A673 (cell line): ENCODE results near the gene KIFAP3. TPM values are rescaled to one million over a fixed set of nuclear protein-coding genes. Genes with fewer than 3 reads are reported as not detected.

ENCODE experiments used
- BruUV-seq: library from RNA; stranded (reverse); fragments of 400-500 nt; replicated peaks from 2 replicates; lab custom pipeline; 2021; lab: Mats Ljungman, UMichigan
- CTCF ChIA-PET: fragments of 300-600 bp; sonication (Branson Sonifier 250); formaldehyde crosslinking; loops from one replicate; lab custom pipeline; 2022; ENCODE audit warnings: antibody characterized with exemption; lab: Charles Lee
- POLR2A ChIA-PET: fragments of 300-600 bp; sonication (Branson Sonifier 250); formaldehyde crosslinking; loops from one replicate; lab custom pipeline; 2022; ENCODE audit warnings: antibody characterized with exemption; ENCODE audit not compliant: low non-redundant PET; lab: Charles Lee
- DNase-seq: peaks from one replicate; pipeline ENCODE4 v3.0.0-alpha.2; 2015; ENCODE audit warnings: low spot score
- H3K27ac ChIP-seq: fragments of 200-600 bp; sonication (generic); 2 replicates; pipeline ENCODE4 v1.5.1; 2016; ENCODE audit warnings: mixed run types, low read depth, mild to moderate bottlenecking, mixed read lengths, antibody characterized with exemption, low read length; ENCODE audit not compliant: poor library complexity, severe bottlenecking
- H3K27me3 ChIP-seq: fragments of 200-600 bp; sonication (generic); replicated peaks from 2 replicates; pipeline ENCODE4 v1.6.1; 2017; ENCODE audit warnings: mixed run types, low read depth, mild to moderate bottlenecking, mixed read lengths, antibody characterized with exemption, low read length; ENCODE audit not compliant: insufficient read depth, poor library complexity
- H3K36me3 ChIP-seq: fragments of 200-600 bp; sonication (generic); 2 replicates; pipeline ENCODE4 v1.6.1; 2016; ENCODE audit warnings: mixed run types, mild to moderate bottlenecking, mixed read lengths, antibody characterized with exemption, low read length; ENCODE audit not compliant: insufficient read depth, poor library complexity, severe bottlenecking
- H3K4me1 ChIP-seq: fragments of 200-600 bp; sonication (generic); 2 replicates; pipeline ENCODE4 v1.6.1; 2017; ENCODE audit warnings: mixed run types, mild to moderate bottlenecking, mixed read lengths, antibody characterized with exemption, low read length; ENCODE audit not compliant: insufficient read depth, poor library complexity, severe bottlenecking
- H3K4me3 ChIP-seq: fragments of 200-600 bp; sonication (generic); 2 replicates; pipeline ENCODE4 v1.5.1; 2016; ENCODE audit warnings: low read depth, mixed run types, mild to moderate bottlenecking, mixed read lengths, low read length; ENCODE audit not compliant: poor library complexity, severe bottlenecking
- H3K9me3 ChIP-seq: fragments of 200-600 bp; sonication (generic); 2 replicates; pipeline ENCODE4 v1.6.1; 2016; ENCODE audit warnings: mixed run types, low read depth, mild to moderate bottlenecking, mixed read lengths, antibody characterized with exemption, low read length; ENCODE audit not compliant: poor library complexity, severe bottlenecking
- EZH2 ChIP-seq: fragments of 200-600 bp; sonication (generic); IDR thresholded peaks from 2 replicates; pipeline ENCODE4 v1.6.1; 2017; ENCODE audit warnings: borderline replicate concordance, low read depth, mild to moderate bottlenecking, mixed read lengths, antibody characterized with exemption, low read length; ENCODE audit not compliant: poor library complexity, severe bottlenecking
- intact Hi-C: fragments of 100-400 bp; cut with micrococcal nuclease; formaldehyde crosslinking; loops from one replicate; pipeline ENCODE4 v1.10.0; 2022; ENCODE audit not compliant: unreplicated experiment
- total RNA-seq: library from RNA; stranded (reverse); gene quantifications from 2 replicates; pipeline ENCODE4 v1.2.3, GENCODE V29; 2021
- TF ChIP-seq, protein P1 (sequence below): fragments of 300-800, 200-600 bp; sonication (generic); conservative IDR thresholded peaks from 2 replicates; pipeline ENCODE4 v1.5.1; 2017; ENCODE audit warnings: low read depth, mild to moderate bottlenecking, antibody characterized with exemption, low read length, moderate library complexity, mixed read lengths

Gene KIFAP3
- total RNA-seq, 1 experiment from 2014 or later, result 12.7 TPM

DNA sequence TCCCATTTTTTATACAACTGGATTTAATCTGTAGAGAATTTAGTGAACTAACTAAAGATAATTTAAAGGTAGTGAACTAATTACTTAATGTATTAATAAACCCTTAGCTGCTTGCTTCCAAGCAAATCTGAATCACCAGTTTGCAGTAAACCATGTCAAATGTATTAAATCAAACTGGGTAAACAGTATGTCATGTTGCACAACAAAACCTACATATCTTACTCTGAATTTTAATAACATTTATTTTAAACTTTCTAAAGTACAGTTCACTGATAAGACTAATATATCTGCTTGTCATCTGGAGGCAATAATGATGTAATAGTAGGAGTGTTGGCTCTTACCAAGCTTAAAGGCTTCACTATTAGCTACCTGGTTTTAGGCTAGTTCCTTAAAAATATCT lies 128.3 kb downstream of the KIFAP3 start:
- Histone ChIP-seq H3K9me3 (no peaks in the 10 kb centered on the region), H3K27me3 (no peaks in the 10 kb centered on the region), H3K27ac (no peak overlapping the region), H3K4me1 (no peaks in the 10 kb centered on the region), H3K4me3 (no peak overlapping the region), H3K36me3 (no peaks in the 10 kb centered on the region)
- ChIA-PET POLR2A (no interaction called here), CTCF (no interaction called here)
- intact Hi-C loops, result no loop called here
- BruUV-seq, result no TSS peak
- no peak for DNase-seq
- no peak for TF ChIP-seq EZH2
- TF ChIP-seq, protein P1, sequence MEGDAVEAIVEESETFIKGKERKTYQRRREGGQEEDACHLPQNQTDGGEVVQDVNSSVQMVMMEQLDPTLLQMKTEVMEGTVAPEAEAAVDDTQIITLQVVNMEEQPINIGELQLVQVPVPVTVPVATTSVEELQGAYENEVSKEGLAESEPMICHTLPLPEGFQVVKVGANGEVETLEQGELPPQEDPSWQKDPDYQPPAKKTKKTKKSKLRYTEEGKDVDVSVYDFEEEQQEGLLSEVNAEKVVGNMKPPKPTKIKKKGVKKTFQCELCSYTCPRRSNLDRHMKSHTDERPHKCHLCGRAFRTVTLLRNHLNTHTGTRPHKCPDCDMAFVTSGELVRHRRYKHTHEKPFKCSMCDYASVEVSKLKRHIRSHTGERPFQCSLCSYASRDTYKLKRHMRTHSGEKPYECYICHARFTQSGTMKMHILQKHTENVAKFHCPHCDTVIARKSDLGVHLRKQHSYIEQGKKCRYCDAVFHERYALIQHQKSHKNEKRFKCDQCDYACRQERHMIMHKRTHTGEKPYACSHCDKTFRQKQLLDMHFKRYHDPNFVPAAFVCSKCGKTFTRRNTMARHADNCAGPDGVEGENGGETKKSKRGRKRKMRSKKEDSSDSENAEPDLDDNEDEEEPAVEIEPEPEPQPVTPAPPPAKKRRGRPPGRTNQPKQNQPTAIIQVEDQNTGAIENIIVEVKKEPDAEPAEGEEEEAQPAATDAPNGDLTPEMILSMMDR, result no peak

DNA sequence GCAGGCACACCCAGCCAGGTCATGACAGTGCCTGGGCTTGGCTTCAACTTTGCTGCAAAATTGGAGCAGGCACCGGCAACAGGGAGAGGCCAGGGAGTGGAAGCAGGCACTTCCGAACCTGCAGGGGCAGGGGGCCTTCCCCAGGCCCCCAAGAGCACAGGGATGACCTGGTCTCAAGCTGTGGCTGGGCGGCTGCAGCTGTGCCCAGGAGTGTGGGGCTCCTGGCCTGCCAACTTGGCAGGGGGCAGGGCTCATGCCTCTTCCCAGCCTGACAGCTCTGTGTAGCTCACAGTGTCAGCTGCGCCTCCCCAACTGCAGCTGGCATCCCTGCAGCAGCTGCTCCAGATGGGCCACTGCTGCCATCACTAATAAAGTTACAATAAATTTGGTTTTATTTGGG lies 129.3 kb downstream of the KIFAP3 start:
- ChIA-PET CTCF (no interaction called here), POLR2A (no interaction called here)
- H3K4me1 ChIP-seq, result no peaks in the 10 kb centered on the region
- H3K9me3 ChIP-seq, result no peaks in the 10 kb centered on the region
- no peaks in the 10 kb centered on the region for H3K36me3 ChIP-seq
- H3K4me3 ChIP-seq, result no peak overlapping the region
- TF ChIP-seq, protein P1, result no peak
- no peak for TF ChIP-seq EZH2
- BruUV-seq, result no TSS peak
- no peak overlapping the region for H3K27ac ChIP-seq
- no peak for DNase-seq
- no peaks in the 10 kb centered on the region for H3K27me3 ChIP-seq
- intact Hi-C loops, result no loop called here

DNA sequence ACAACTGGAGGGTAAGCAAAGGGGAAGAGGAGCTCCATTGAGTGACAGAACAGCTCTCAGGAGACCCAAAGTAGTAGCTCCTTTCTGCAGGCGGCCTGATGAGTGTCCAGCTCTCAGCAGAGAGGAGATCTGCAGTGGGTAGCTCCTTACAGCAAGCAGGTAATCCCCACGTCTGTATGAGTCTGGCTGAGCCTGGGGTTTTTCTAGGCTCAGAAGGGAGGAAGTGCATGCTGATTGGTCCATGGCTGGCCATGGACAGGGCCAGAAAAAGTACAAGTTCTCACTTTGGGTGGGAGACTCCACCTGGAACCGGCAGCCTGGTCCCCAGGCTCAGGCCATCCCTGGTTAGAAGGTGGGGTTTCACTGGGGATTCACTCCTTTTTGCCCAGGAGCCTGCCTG lies 129.9 kb downstream of the KIFAP3 start:
- no peak for TF ChIP-seq EZH2
- TF ChIP-seq, protein P1, result no peak
- CTCF ChIA-PET, result interaction anchor here (0.5 kb wide), 1 partner anchor 130 kb away, joined by 3 read pairs; the partner anchor contains the start of gene KIFAP3
- Histone ChIP-seq H3K27ac (no peak overlapping the region), H3K4me3 (no peak overlapping the region), H3K36me3 (no peaks in the 10 kb centered on the region), H3K9me3 (no peaks in the 10 kb centered on the region), H3K27me3 (no peaks in the 10 kb centered on the region), H3K4me1 (no peaks in the 10 kb centered on the region)
- DNase-seq, result no peak
- intact Hi-C loops, result no loop called here
- BruUV-seq, result no TSS peak
- POLR2A ChIA-PET, result no interaction called here
